Measurements from ENCODE around the gene GALNT6.

GRCh38 chr12:51399891-51400290 is 8.7 kb upstream of the GALNT6 start:
- TF ChIP-seq POLR2A (IDR thresholded peaks at IDR 0.05) (no peak), CTCF (IDR thresholded peaks at IDR 0.05) (no peak)
